ENCODE data around the gene BACH2. TPM values are rescaled to one million over a fixed set of nuclear protein-coding genes. Genes with fewer than 3 reads are reported as not detected.

Gene BACH2
- total and polyA plus RNA-seq, 9 of the 15 experiments (the other 6 are each of a cell fraction or from before 2014, with no cell fraction given) = 0.06 to 3.1 (median 0.59) TPM

DNA sequence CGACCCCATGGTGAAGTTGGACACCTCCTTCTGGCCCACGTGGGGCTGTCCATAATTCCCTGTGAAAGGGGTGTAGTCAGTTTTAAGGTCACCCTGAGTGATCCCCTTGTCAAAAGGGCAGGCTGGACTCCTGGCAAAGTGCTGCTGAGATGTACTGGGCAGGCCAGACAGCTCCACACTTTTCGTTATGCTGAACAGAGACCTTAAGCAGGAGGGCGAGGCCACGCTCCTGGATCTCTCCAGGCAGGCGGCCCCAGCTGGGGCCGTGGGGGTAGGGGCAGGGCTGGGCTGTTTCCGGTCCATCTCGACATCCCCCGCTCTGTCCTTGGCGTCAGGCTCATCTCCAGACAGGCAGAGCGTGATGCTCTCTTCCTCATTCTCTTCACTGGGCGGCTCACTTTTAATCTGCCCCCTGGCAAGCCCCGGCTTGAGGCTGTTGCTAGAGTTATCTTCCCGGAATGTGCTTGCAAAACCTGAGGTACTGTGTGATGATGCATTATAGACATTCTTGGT is 345.7 kb downstream of the BACH2 start:
- peaks cover 0 to 3% of the 10 kb centered on the region in 2 experiments; a peak in 1 of 5 replicates for H3K4me1 ChIP-seq (replicated peaks in 1 of 2; ENCODE audit: control insufficient read depth in 2 of 2, insufficient read depth in 2 of 2, low read length in 2 of 2)
- no peak overlapping the region for H3K4me3 ChIP-seq
- no peak overlapping the region for H3K9ac ChIP-seq (ENCODE audit: insufficient read depth in 1 of 2, low read depth in 2 of 2, low read length in 2 of 2)
- POLR2A ChIA-PET = no interaction called here
- no peak for FAIRE-seq
- H3K36me3 ChIP-seq (ENCODE audit: control insufficient read depth, insufficient read depth, low read length) = no peaks in the 10 kb centered on the region
- peak; percentile 41; the same call in 1 of the 3 replicates for ATAC-seq
- in situ Hi-C loops (cut with MboI) = no loop called here
- H2AFZ ChIP-seq (ENCODE audit: low read depth, low read length) = no peak overlapping the region
- peaks cover 3 to 20% of the 10 kb centered on the region in 2 experiments; a peak in 3 of 5 replicates for H3K27me3 ChIP-seq (ENCODE audit: control insufficient read depth in 2 of 2, insufficient read depth in 2 of 2, low read length in 2 of 2)
- H3K9me1 ChIP-seq (ENCODE audit: control insufficient read depth, insufficient read depth, low read length) = no peaks in the 10 kb centered on the region
- no peak overlapping the region for H3K27ac ChIP-seq (ENCODE audit: extremely low read depth, low read depth, low read length)
- no peaks in the 10 kb centered on the region for H3K79me2 ChIP-seq (ENCODE audit: control insufficient read depth, insufficient read depth, low read length)
- no peak for DNase-seq (ENCODE audit: extremely low read depth in 1 of 4, low spot score in 3 of 4)
- H4K20me1 ChIP-seq (replicated peaks; ENCODE audit: control insufficient read depth, insufficient read depth, low read length) = no peaks in the 10 kb centered on the region
- 11% methylated on average over 15 of the region's 15 CpGs for WGBS (ENCODE audit: insufficient coverage, low coverage, missing lambda C conversion rate)
- H3K9me3 ChIP-seq (replicated peaks; ENCODE audit: control insufficient read depth, insufficient read depth, low read depth, low read length) = no peaks in the 10 kb centered on the region
- CTCF ChIA-PET (ENCODE audit: low intra/inter-chr PET ratio) = no interaction called here
- no peak overlapping the region for H3K4me2 ChIP-seq (ENCODE audit: insufficient read depth, low read length)
- BruUV-seq (replicated peaks) = no TSS peak
- intact Hi-C loops (cut with micrococcal nuclease) = no loop called here
- no peak for TF ChIP-seq ADNP (tag; IDR thresholded peaks at IDR 0.05)
- TF ChIP-seq HLTF (IDR thresholded peaks at IDR 0.05) = no peak
- TF ChIP-seq ARID2 (IDR thresholded peaks at IDR 0.05) = no peak
- TF ChIP-seq, protein P1, sequence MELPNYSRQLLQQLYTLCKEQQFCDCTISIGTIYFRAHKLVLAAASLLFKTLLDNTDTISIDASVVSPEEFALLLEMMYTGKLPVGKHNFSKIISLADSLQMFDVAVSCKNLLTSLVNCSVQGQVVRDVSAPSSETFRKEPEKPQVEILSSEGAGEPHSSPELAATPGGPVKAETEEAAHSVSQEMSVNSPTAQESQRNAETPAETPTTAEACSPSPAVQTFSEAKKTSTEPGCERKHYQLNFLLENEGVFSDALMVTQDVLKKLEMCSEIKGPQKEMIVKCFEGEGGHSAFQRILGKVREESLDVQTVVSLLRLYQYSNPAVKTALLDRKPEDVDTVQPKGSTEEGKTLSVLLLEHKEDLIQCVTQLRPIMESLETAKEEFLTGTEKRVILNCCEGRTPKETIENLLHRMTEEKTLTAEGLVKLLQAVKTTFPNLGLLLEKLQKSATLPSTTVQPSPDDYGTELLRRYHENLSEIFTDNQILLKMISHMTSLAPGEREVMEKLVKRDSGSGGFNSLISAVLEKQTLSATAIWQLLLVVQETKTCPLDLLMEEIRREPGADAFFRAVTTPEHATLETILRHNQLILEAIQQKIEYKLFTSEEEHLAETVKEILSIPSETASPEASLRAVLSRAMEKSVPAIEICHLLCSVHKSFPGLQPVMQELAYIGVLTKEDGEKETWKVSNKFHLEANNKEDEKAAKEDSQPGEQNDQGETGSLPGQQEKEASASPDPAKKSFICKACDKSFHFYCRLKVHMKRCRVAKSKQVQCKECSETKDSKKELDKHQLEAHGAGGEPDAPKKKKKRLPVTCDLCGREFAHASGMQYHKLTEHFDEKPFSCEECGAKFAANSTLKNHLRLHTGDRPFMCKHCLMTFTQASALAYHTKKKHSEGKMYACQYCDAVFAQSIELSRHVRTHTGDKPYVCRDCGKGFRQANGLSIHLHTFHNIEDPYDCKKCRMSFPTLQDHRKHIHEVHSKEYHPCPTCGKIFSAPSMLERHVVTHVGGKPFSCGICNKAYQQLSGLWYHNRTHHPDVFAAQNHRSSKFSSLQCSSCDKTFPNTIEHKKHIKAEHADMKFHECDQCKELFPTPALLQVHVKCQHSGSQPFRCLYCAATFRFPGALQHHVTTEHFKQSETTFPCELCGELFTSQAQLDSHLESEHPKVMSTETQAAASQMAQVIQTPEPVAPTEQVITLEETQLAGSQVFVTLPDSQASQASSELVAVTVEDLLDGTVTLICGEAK (IDR thresholded peaks at IDR 0.05) = no peak
- TF ChIP-seq, protein P1 (CRISPR knock-in tag; IDR thresholded peaks at IDR 0.05) = no peak
- TF ChIP-seq ZNF507 (tag; conservative IDR thresholded peaks at IDR 0.05) = no peak
- TF ChIP-seq, protein P2, sequence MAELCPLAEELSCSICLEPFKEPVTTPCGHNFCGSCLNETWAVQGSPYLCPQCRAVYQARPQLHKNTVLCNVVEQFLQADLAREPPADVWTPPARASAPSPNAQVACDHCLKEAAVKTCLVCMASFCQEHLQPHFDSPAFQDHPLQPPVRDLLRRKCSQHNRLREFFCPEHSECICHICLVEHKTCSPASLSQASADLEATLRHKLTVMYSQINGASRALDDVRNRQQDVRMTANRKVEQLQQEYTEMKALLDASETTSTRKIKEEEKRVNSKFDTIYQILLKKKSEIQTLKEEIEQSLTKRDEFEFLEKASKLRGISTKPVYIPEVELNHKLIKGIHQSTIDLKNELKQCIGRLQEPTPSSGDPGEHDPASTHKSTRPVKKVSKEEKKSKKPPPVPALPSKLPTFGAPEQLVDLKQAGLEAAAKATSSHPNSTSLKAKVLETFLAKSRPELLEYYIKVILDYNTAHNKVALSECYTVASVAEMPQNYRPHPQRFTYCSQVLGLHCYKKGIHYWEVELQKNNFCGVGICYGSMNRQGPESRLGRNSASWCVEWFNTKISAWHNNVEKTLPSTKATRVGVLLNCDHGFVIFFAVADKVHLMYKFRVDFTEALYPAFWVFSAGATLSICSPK (IDR thresholded peaks at IDR 0.05; ENCODE audit: borderline replicate concordance) = no peak
- no peak for TF ChIP-seq CAMTA2 (CRISPR knock-in tag; conservative IDR thresholded peaks at IDR 0.05)
- no peak for TF ChIP-seq NCOA4 (IDR thresholded peaks at IDR 0.05; ENCODE audit: partially characterized antibody)
- TF ChIP-seq, protein P3, sequence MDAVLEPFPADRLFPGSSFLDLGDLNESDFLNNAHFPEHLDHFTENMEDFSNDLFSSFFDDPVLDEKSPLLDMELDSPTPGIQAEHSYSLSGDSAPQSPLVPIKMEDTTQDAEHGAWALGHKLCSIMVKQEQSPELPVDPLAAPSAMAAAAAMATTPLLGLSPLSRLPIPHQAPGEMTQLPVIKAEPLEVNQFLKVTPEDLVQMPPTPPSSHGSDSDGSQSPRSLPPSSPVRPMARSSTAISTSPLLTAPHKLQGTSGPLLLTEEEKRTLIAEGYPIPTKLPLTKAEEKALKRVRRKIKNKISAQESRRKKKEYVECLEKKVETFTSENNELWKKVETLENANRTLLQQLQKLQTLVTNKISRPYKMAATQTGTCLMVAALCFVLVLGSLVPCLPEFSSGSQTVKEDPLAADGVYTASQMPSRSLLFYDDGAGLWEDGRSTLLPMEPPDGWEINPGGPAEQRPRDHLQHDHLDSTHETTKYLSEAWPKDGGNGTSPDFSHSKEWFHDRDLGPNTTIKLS (IDR thresholded peaks at IDR 0.05; ENCODE audit: borderline replicate concordance, low read depth) = no peak
- TF ChIP-seq RFX1 (IDR thresholded peaks at IDR 0.05) = no peak
- no peak for TF ChIP-seq ZNF239 (CRISPR knock-in tag; IDR thresholded peaks at IDR 0.05)

Measured in K562 (cell line).